Endothelial cell of umbilical vein (primary cell): ENCODE data around the gene MBOAT2. TPM values are rescaled to one million over a fixed set of nuclear protein-coding genes. Genes with fewer than 3 reads are reported as not detected.

Source experiments
- BruUV-seq: library from RNA; stranded (reverse); fragments of 400-500 nt; replicated peaks from 2 replicates; lab custom pipeline; 2021; lab: Mats Ljungman, UMichigan
- CTCF ChIA-PET: fragments of 300-600, 350-600 bp; sonication (Branson Sonifier 250); formaldehyde crosslinking; loops from one replicate; lab custom pipeline; 2021; ENCODE audit warnings: antibody characterized with exemption, inconsistent platforms; lab: Charles Lee
- POLR2A ChIA-PET: fragments of 300-600, 350-600 bp; sonication (Branson Sonifier 250); formaldehyde crosslinking; loops from one replicate; lab custom pipeline; 2021; ENCODE audit warnings: antibody characterized with exemption, inconsistent platforms; lab: Charles Lee
- DNase-seq: peaks from one replicate; pipeline ENCODE4 v3.0.0-alpha.2; 2011; ENCODE audit warnings: low read depth, low spot score
- FAIRE-seq: peaks from 2 replicates; lab custom pipeline; 2011; peaks lifted over from hg19 to GRCh38; lab: Jason Lieb, UNC
- H2AFZ ChIP-seq: 2 replicates; pipeline ENCODE4 v1.6.0; 2012; ENCODE audit warnings: low read depth, low read length, control low read depth, inconsistent platforms
- H3K27ac ChIP-seq: 2 replicates; pipeline ENCODE4 v1.5.1; 2011; ENCODE audit warnings: low read depth, mild to moderate bottlenecking, control low read depth, low read length, moderate library complexity; ENCODE audit not compliant: insufficient read depth
- H3K27me3 ChIP-seq, 2 experiments: 2 replicates each; pipeline versions ENCODE4 v1.6.0 to v1.6.1; 2011; ENCODE audit warnings: low read length in 2 of 2, mixed read lengths in 1 of 2; ENCODE audit not compliant: control insufficient read depth in 2 of 2, insufficient read depth in 2 of 2
- H3K36me3 ChIP-seq, 2 experiments: 2 replicates in 1 of 2; 3 replicates in 1 of 2; pipeline ENCODE4 v1.5.1; 2011; ENCODE audit warnings: low read length in 2 of 2, mild to moderate bottlenecking in 1 of 2, moderate library complexity in 1 of 2; ENCODE audit not compliant: control insufficient read depth in 2 of 2, insufficient read depth in 2 of 2; ENCODE audit errors: extremely low read depth in 1 of 2
- H3K4me1 ChIP-seq: 3 replicates; pipeline ENCODE4 v1.5.1; 2011; ENCODE audit warnings: mild to moderate bottlenecking, low read length; ENCODE audit not compliant: control insufficient read depth, insufficient read depth; ENCODE audit errors: extremely low read depth
- H3K4me2 ChIP-seq: 2 replicates; pipeline ENCODE4 v1.6.1; 2011; ENCODE audit warnings: low read length, control low read depth, mixed read lengths; ENCODE audit not compliant: insufficient read depth
- H3K4me3 ChIP-seq, 3 experiments: fragments of 200-600 bp in 1 of 3; sonication (generic), shearing (Covaris generic) in 1 of 3; replicated peaks in 1 of 3; 2 replicates each; pipeline ENCODE4 v1.5.1; 2011 to 2016; ENCODE audit warnings: control low read depth in 3 of 3, low read length in 3 of 3, mild to moderate bottlenecking in 2 of 3, inconsistent platforms in 1 of 3, low read depth in 1 of 3, moderate library complexity in 1 of 3; ENCODE audit not compliant: insufficient read depth in 1 of 3
- H3K79me2 ChIP-seq: 2 replicates; pipeline ENCODE4 v1.6.0; 2012; ENCODE audit warnings: low read length, inconsistent platforms; ENCODE audit not compliant: control insufficient read depth, insufficient read depth
- H3K9ac ChIP-seq: replicated peaks from 2 replicates; pipeline ENCODE3; 2011; ENCODE audit warnings: low read length, control low read depth; ENCODE audit not compliant: insufficient read depth; ENCODE audit errors: extremely low read depth
- H3K9me1 ChIP-seq: replicated peaks from 3 replicates; pipeline ENCODE4 v1.6.0; 2011; ENCODE audit warnings: mild to moderate bottlenecking, low read length; ENCODE audit not compliant: control insufficient read depth, insufficient read depth; ENCODE audit errors: extremely low read depth
- H3K9me3 ChIP-seq: replicated peaks from 2 replicates; pipeline ENCODE4 v1.5.1; 2012; ENCODE audit warnings: low read length, inconsistent platforms; ENCODE audit not compliant: control insufficient read depth, insufficient read depth
- H4K20me1 ChIP-seq: replicated peaks from 2 replicates; pipeline ENCODE3; 2011; ENCODE audit warnings: mild to moderate bottlenecking, low read length; ENCODE audit not compliant: control insufficient read depth, insufficient read depth; ENCODE audit errors: extremely low read depth
- EZH2 ChIP-seq: IDR thresholded peaks from 2 replicates; pipeline ENCODE4 v1.6.1; 2012; ENCODE audit warnings: borderline replicate concordance, low read depth, mild to moderate bottlenecking, moderate library complexity, low read length, inconsistent platforms; ENCODE audit not compliant: severe bottlenecking
- FOS ChIP-seq: IDR thresholded peaks from 2 replicates; pipeline ENCODE4 v1.6.1; 2011; ENCODE audit warnings: mild to moderate bottlenecking, low read length, moderate library complexity, borderline replicate concordance; ENCODE audit not compliant: insufficient read depth
- GATA2 ChIP-seq: IDR thresholded peaks from 2 replicates; pipeline ENCODE4 v1.7.0; 2011; ENCODE audit warnings: low read depth, mild to moderate bottlenecking, moderate library complexity, mixed read lengths, low read length; ENCODE audit not compliant: insufficient read length, insufficient read depth
- JUN ChIP-seq: IDR thresholded peaks from 2 replicates; pipeline ENCODE4 v1.6.1; 2011; ENCODE audit warnings: borderline replicate concordance, low read depth; ENCODE audit not compliant: insufficient read length, insufficient read depth
- MYC ChIP-seq: IDR thresholded peaks from one replicate; pipeline ENCODE4 v1.6.1; 2011; ENCODE audit warnings: mild to moderate bottlenecking, low read depth, low read length
- POLR2A ChIP-seq: IDR thresholded peaks from 2 replicates; pipeline ENCODE4 v1.6.1; 2012; ENCODE audit warnings: low read depth, mild to moderate bottlenecking, control low read depth, low read length
- POLR2AphosphoS5 ChIP-seq: IDR thresholded peaks from 2 replicates; pipeline ENCODE4 v1.6.1; 2012; ENCODE audit warnings: low read depth, mild to moderate bottlenecking, control low read depth, low read length, moderate library complexity; ENCODE audit not compliant: insufficient read depth
- dilution Hi-C: fragments of 300-500 bp; cut with MboI; formaldehyde crosslinking; loops from one replicate; pipeline ENCODE4 v1.15.0; 2019; ENCODE audit warnings: low sequenced_read_pairs; ENCODE audit not compliant: extremely low pct_ligation_motif_present
- intact Hi-C: fragments of 100-400 bp; cut with micrococcal nuclease; formaldehyde crosslinking; loops from one replicate; pipeline ENCODE4 v1.10.0; 2022
- polyA plus RNA-seq, 4 experiments: library from polyadenylated mRNA; depleted of rRNA in 3 of 4; stranded (reverse) in 3 of 4; unstranded in 1 of 4; fragments of >200 nt; gene quantifications; 2 replicates each; pipeline versions ENCODE4 v1.2.1 to v1.2.3, GENCODE V29; 2011 to 2012; ENCODE audit warnings: missing spikeins in 1 of 4
- total RNA-seq: library from RNA; stranded (reverse); gene quantifications from 2 replicates; pipeline ENCODE4 v1.2.3, GENCODE V29; 2021
- TF ChIP-seq, protein P1 (sequence below): IDR thresholded peaks from 2 replicates; pipeline ENCODE4 v1.6.1; 2011; ENCODE audit not compliant: insufficient read depth, insufficient read length
- TF ChIP-seq, protein P2 (sequence below), 2 donors: IDR thresholded peaks; 1 replicate in 1 of 2; 2 replicates in 1 of 2; pipeline ENCODE4 v1.5.1; 2011; ENCODE audit warnings: low read length in 2 of 2, mild to moderate bottlenecking in 2 of 2, moderate library complexity in 2 of 2, control low read depth in 1 of 2, inconsistent platforms in 1 of 2, low read depth in 1 of 2; ENCODE audit not compliant: insufficient read depth in 1 of 2; ENCODE audit errors: extremely low read depth in 1 of 2

Gene MBOAT2
- total and polyA plus RNA-seq, 2 donors (not counting 3 experiments of a cell fraction or from before 2014, with no cell fraction given) = 10.9 to 22.1 TPM

- Histone ChIP-seq H3K9ac (no peak overlapping the region), H3K27ac (no peak overlapping the region), H3K4me2 (no peak overlapping the region), H4K20me1 (no peaks in the 10 kb centered on the region), H3K79me2 (no peaks in the 10 kb centered on the region), H3K4me3 (no peak overlapping the region), H3K36me3 (no peaks in the 10 kb centered on the region), H3K9me1 (no peaks in the 10 kb centered on the region), H2AFZ (no peak overlapping the region), H3K27me3 (peaks cover 4 to 13% of the 10 kb centered on the region in 2 experiments), H3K4me1 (no peaks in the 10 kb centered on the region), H3K9me3 (no peaks in the 10 kb centered on the region)
- no peak for TF ChIP-seq POLR2A
- no peak for TF ChIP-seq MYC
- no peak for TF ChIP-seq FOS
- TF ChIP-seq GATA2 = no peak
- no peak for TF ChIP-seq EZH2
- TF ChIP-seq, protein P1, sequence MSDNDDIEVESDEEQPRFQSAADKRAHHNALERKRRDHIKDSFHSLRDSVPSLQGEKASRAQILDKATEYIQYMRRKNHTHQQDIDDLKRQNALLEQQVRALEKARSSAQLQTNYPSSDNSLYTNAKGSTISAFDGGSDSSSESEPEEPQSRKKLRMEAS = no peak
- TF ChIP-seq, protein P2, sequence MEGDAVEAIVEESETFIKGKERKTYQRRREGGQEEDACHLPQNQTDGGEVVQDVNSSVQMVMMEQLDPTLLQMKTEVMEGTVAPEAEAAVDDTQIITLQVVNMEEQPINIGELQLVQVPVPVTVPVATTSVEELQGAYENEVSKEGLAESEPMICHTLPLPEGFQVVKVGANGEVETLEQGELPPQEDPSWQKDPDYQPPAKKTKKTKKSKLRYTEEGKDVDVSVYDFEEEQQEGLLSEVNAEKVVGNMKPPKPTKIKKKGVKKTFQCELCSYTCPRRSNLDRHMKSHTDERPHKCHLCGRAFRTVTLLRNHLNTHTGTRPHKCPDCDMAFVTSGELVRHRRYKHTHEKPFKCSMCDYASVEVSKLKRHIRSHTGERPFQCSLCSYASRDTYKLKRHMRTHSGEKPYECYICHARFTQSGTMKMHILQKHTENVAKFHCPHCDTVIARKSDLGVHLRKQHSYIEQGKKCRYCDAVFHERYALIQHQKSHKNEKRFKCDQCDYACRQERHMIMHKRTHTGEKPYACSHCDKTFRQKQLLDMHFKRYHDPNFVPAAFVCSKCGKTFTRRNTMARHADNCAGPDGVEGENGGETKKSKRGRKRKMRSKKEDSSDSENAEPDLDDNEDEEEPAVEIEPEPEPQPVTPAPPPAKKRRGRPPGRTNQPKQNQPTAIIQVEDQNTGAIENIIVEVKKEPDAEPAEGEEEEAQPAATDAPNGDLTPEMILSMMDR (IDR thresholded peaks at IDR 0.05; ENCODE audit: extremely low read depth in 1 of 2, insufficient read depth in 1 of 2, low read depth in 1 of 2, low read length in 2 of 2) = no peak
- TF ChIP-seq POLR2AphosphoS5 = no peak
- TF ChIP-seq JUN = no peak
- BruUV-seq = no TSS peak
- intact Hi-C loops = no loop called here
- FAIRE-seq (no peak), DNase-seq (no peak)
- dilution Hi-C loops = no loop called here
- POLR2A ChIA-PET = no interaction called here
- CTCF ChIA-PET = no interaction called here
Observed at GRCh38 chr2:9032121-9032520, 28.6 kb upstream of the MBOAT2 start.
